Activated T-helper 1 cell treated with Interleukin-2 at 50 U/mL for 16 hours (primary cell): ENCODE measurements around the gene NANOS3.

Experiments
- DNase-seq: peaks from one replicate; pipeline ENCODE4 v3.0.0-alpha.2; 2020; ENCODE audit warnings: low read depth

Gene NANOS3

GRCh38 chr19:13864667-13865570 is 12.0 kb upstream of the NANOS3 start:
- DNase-seq, result no peak

- no peak for DNase-seq
Observed at GRCh38 chr19:13865571-13866462, 11.1 kb upstream of the NANOS3 start.

DNA sequence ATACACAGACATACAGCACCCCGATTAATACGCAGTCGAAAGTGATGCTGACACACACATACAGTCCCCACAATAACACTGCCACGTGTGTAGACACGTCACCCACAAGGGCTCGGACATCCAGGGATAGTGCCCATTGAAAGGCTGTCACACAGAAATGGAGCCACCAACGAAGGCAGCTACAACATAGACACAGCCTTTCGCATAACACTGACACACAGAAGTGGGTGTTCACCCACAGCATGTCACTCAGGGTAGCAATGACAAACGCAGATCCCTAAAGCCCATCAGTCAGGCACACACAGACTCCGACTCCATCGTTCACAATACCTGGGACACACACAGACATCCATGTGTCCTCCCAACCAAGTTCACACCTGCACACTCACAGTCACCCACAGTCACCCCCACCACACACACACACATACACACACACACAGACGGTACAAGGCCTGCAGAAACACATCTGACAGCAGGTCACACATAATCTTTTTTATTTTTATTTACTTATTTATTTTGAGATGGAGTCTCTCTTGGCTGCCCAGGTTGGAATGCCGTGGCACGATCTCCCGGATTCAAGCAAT is 10.4 kb upstream of the NANOS3 start:
- DNase-seq, result no peak

DNA sequence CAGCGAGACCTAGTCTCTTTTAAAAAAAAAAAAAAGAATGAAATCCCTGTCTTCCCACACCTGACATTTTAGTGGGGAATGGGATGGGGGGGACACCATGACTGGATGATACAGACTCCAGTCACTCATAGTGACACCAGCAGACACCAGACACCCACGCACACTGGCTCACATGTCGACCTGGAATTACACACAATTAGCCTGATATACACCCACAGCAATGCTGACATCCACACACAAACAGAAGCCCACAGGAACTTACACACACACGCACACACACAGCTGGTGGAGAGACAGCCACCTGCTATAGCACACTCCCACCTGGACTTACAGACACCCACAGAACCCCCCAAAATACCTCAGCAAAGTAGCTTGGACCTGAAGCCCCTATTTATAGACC is 8.3 kb upstream of the NANOS3 start:
- no peak for DNase-seq

GRCh38 chr19:13869281-13869680 is 7.7 kb upstream of the NANOS3 start:
- no peak for DNase-seq

DNA sequence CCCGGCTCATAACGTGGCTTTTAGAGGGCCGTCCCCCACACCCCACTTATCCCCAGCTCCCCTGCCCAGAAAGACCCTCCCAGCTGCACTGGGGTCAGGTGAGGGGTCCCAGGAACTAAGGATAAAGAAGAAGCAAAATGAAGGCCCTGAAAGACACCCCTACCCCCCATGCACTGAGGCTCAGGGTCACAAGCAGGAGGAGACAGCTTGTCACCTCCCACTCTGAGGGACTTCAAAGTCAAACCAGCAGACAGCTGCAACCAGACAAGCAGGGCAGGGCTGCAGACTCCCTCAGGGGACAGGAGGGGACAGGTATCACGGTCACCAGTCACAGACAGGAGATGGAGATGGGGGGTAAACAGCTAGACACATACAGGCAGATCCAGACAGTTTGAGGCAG is 6.1 kb upstream of the NANOS3 start:
- no peak for DNase-seq

GRCh38 chr19:13872339-13872694 is 4.6 kb upstream of the NANOS3 start:
- DNase-seq, result no peak

DNA sequence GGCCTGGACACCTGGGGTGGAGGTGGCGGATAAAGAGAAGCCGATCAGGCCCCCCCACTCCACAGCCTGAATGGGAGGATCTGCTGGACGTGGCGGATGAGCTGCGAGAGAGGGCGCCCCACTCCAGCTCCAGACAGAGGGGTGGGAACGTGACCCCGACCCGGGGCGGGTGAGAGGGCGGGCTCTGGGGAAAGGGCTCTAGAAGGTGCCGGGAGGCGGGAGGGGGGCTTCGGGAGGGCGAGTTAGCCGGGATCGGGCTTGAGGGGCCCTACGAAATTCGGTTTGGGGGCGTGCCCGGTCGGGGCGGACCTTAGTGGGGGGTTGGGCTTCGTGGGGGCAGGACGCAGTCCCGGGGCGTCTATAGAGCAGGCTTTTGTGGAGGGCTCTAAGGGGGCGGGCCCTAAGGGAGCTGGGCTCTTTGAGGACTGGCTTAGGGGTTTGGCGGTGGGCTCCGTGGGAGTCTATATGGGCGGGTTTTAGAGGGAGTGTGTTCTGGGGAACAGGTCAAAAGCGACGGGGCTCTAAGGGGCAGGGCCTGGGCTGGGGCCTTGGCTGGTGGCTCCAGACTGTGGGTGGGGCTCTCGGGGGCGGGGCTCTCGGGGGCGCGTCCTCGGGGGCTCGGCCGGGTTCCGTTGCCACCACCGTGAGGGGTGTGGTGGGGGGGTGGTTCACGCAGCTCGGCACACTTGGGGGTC is 4.1 kb upstream of the NANOS3 start:
- no peak for DNase-seq

GRCh38 chr19:13873834-13874515 is 3.0 kb upstream of the NANOS3 start:
- no peak for DNase-seq

- no peak for DNase-seq
Observed at GRCh38 chr19:13875824-13876223, 1.1 kb upstream of the NANOS3 start.

- DNase-seq, result no peak
Observed at GRCh38 chr19:13877303-13877702, 369 bp downstream of the NANOS3 start.

GRCh38 chr19:13880059-13881043 is 3.4 kb downstream of the NANOS3 start:
- DNase-seq, result peak; percentile 94

DNA sequence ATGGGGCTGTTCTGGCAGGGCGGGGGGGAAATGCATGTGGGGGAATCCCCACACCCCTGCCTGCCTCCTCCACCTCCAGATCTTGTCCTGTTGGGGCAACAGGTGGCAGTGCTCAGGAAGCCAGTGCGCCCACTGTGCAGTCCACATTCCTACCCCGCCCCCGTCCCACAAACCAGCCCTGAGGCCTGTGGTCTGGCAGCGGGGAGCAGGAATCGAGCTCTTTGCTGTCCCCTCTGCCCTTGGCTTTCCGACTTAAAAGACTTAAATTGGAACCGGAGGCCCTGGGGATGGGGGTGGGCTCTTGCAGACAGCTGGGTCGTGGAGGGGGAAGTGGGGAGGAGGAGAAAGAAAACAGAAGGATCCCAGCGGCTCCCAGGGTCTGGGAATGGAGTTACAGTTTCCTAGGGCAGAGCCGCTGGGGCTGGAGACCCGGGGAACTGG is 4.3 kb downstream of the NANOS3 start:
- no peak for DNase-seq

DNA sequence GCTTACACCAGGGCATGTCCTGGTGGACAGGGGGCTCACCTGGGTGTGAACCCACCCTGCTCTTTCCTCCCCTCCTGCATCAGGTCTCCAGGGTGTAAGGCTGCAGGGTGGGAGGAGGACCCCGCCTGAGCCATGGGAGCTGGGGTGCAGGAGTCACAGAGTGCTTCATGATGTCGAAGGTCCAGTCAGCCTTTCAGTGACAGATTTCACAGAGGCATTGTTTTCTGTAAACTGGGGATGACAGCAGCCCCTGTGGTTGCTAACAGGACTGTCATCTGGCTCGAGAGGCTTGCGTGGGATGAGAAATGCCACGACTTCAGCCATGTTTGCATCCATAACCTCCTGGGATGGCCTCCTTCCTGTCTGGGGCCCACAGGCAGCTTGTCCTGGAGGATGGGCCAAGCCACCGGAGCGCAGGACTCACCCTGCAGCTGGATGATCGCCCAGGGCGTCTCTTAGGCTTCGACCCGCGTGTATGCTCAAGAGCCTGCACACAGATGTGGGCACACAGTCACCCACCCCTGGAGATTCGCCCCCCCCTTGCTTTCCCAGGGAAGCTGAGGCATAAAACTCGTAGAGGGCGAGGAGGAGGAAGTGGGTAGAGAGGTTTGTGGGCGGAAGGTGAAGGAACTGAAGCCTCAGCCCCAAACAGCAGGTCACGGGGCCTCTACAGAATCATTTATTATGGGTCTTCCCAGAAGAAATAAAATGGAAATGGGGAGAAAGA is 4.9 kb downstream of the NANOS3 start:
- no peak for DNase-seq

GRCh38 chr19:13882419-13882795 is 5.5 kb downstream of the NANOS3 start:
- no peak for DNase-seq

- no peak for DNase-seq
Observed at GRCh38 chr19:13882836-13883235, 5.9 kb downstream of the NANOS3 start.

DNA sequence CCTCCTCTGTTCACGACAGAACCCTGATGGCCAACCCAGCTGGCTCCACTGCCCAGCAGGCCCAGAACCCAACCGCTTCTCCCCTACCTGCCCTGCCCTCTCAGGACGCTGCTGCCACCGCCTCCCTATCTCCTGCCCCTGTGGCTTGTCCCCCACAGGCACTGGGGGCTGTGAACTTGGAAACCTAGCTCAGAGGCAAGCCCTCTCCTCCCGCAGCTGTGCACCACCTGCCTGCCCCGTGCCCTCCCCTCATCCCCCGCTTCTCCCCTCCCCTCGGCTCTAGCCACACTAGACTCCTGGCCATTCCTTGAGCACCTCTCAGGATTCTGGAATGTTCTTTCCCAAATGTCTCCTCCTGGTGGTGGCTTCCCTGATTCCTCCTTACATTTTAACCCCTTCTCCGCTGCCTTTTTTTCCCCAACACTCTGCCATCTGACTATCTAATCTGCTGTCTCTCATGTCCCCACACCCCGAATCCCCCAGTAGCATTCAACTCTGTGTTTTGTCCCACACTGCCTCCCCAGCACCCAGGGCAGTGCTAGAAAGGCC is 6.7 kb downstream of the NANOS3 start:
- DNase-seq, result no peak

DNA sequence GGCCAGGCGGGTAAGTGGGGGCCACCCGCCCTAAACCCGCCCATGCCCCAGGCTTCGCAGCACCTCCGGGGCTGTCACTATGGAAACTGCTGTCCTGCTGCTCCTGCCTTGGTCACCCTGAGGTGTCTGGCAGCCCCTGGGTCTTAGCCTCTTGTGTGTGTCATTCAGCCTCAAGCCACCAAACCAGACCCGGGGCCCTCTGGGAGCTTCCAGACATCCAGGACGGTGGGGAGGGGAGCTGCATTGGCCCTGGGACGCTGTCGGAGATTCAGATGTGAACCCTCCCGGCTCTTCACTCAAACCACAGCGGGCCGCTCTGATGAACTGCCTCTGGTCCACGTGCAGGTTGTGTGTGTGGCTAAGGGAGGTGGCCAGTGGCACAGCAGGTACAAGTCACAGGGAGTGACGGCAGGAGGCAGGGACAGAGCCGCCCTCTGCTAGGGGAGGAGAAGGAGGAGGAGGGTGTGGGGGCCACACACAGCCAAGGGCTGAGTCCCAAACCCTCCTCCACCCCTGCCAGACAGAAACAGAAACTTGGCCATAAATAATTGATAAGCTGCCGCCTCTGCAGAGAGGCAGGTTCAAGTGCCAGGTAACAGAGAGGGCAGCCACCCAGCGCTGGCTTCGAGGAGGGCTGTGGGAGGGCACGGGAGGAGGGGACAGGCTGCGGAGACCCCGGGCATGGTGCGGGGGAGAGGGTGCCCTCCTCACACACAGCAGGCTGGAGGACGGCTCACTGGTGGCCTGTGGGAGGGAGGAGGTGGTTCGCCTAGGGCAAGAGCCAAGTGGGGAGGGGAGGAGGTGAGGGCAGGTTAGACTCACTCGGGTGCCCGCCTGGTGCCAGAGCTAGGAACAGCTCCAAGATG is 8.0 kb downstream of the NANOS3 start:
- DNase-seq, result no peak
